HEK293 (cell line): Measurements from ENCODE around the gene PPP1R1A.
A peak's percentile ranks its signal among the peaks of the same experiment; 100 is the strongest.

Experiments
- CTCF ChIA-PET: fragments of 350-600 bp; formaldehyde crosslinking; extraction: SDS; loops from one replicate; lab custom pipeline; 2021; ENCODE audit warnings: antibody characterized with exemption; lab: Yijun Ruan, JAX
- POLR2A ChIA-PET: fragments of 300-600 bp; formaldehyde crosslinking; extraction: SDS; loops from one replicate; lab custom pipeline; 2020; ENCODE audit warnings: antibody characterized with exemption, inconsistent platforms; lab: Yijun Ruan, JAX
- H3K27ac ChIP-seq: fragments of 200-500 bp; sonication (Bioruptor generic); 2 replicates; pipeline ENCODE4 v1.5.1; 2014; ENCODE audit warnings: low read depth, low read length, control low read depth, inconsistent platforms; ENCODE audit errors: extremely low read depth
- H3K36me3 ChIP-seq, 2 experiments: fragments of 200-500 bp in 1 of 2; sonication (Bioruptor generic) in 1 of 2; 1 replicate in 1 of 2; 2 replicates in 1 of 2; pipeline ENCODE4 v1.5.1; 2014 to 2017; ENCODE audit warnings: inconsistent platforms in 2 of 2, low read length in 2 of 2; ENCODE audit not compliant: control insufficient read depth in 2 of 2, insufficient read depth in 1 of 2
- H3K4me1 ChIP-seq: fragments of 200-500 bp; sonication (Bioruptor generic); 2 replicates; pipeline ENCODE4 v1.5.1; 2014; ENCODE audit warnings: mild to moderate bottlenecking, low read length, inconsistent platforms; ENCODE audit not compliant: control insufficient read depth, insufficient read depth
- H3K4me3 ChIP-seq: 2 replicates; pipeline ENCODE4 v1.5.1; 2011; ENCODE audit warnings: low read depth, mild to moderate bottlenecking, control low read depth, low read length, moderate library complexity
- H3K9me3 ChIP-seq: fragments of 200-500 bp; sonication (Bioruptor generic); 2 replicates; pipeline ENCODE4 v1.5.1; 2014; ENCODE audit warnings: low read depth, low read length, inconsistent platforms; ENCODE audit not compliant: control insufficient read depth, insufficient read depth
- BCL11A ChIP-seq: fragments of 450-650 bp; formaldehyde crosslinking; IDR thresholded peaks from 2 replicates; pipeline ENCODE4 v1.5.1; 2016; ENCODE audit warnings: low read depth, missing biosample characterization, missing genetic modification characterization
- BCL6B ChIP-seq: fragments of 450-650 bp; formaldehyde crosslinking; IDR thresholded peaks from 2 replicates; pipeline ENCODE4 v1.5.1; 2017; ENCODE audit warnings: missing biosample characterization, missing genetic modification characterization
- HOXA7 ChIP-seq: sonication (generic); formaldehyde crosslinking; IDR thresholded peaks from 2 replicates; pipeline ENCODE4 v1.8.1; 2022; ENCODE audit warnings: missing genetic modification reagents, borderline replicate concordance
- IKZF3 ChIP-seq: fragments of 450-650 bp; IDR thresholded peaks from 2 replicates; pipeline ENCODE4 v1.5.0; 2018; ENCODE audit warnings: missing biosample characterization, mild to moderate bottlenecking, missing genetic modification characterization, moderate library complexity
- KLF10 ChIP-seq: fragments of 450-650 bp; IDR thresholded peaks from 2 replicates; pipeline ENCODE4 v1.5.1; 2018; ENCODE audit warnings: missing biosample characterization, mild to moderate bottlenecking, missing genetic modification characterization
- PRDM4 ChIP-seq: fragments of 450-650 bp; formaldehyde crosslinking; IDR thresholded peaks from 2 replicates; pipeline ENCODE4 v1.5.1; 2017; ENCODE audit warnings: missing biosample characterization, missing genetic modification characterization
- RBAK ChIP-seq: fragments of 450-650 bp; formaldehyde crosslinking; IDR thresholded peaks from 2 replicates; pipeline ENCODE4 v1.5.1; 2016; ENCODE audit warnings: missing biosample characterization, missing genetic modification characterization
- REPIN1 ChIP-seq: fragments of 450-650 bp; formaldehyde crosslinking; IDR thresholded peaks from 2 replicates; pipeline ENCODE4 v1.5.1; 2017; ENCODE audit warnings: missing biosample characterization, missing genetic modification characterization, low read depth
- SP3 ChIP-seq: fragments of 450-650 bp; formaldehyde crosslinking; IDR thresholded peaks from 2 replicates; pipeline ENCODE4 v1.5.1; 2016; ENCODE audit warnings: missing biosample characterization, missing genetic modification characterization
- ZBTB20 ChIP-seq: fragments of 450-650 bp; formaldehyde crosslinking; IDR thresholded peaks from 2 replicates; pipeline ENCODE4 v1.5.1; 2016; ENCODE audit warnings: missing biosample characterization, missing genetic modification characterization
- ZBTB44 ChIP-seq: fragments of 450-650 bp; IDR thresholded peaks from 2 replicates; pipeline ENCODE4 v1.5.1; 2018; ENCODE audit warnings: missing biosample characterization, mild to moderate bottlenecking, missing genetic modification characterization
- ZNF133 ChIP-seq: fragments of 450-650 bp; formaldehyde crosslinking; IDR thresholded peaks from 2 replicates; pipeline ENCODE4 v1.5.1; 2016; ENCODE audit warnings: missing biosample characterization, missing genetic modification characterization
- ZNF146 ChIP-seq: fragments of 450-650 bp; formaldehyde crosslinking; IDR thresholded peaks from 2 replicates; pipeline ENCODE4 v1.5.1; 2016; ENCODE audit warnings: missing biosample characterization, missing genetic modification characterization
- ZNF223 ChIP-seq: fragments of 450-650 bp; formaldehyde crosslinking; IDR thresholded peaks from 2 replicates; pipeline ENCODE4 v1.5.1; 2016; ENCODE audit warnings: missing biosample characterization, missing genetic modification characterization
- ZNF433 ChIP-seq: fragments of 450-650 bp; formaldehyde crosslinking; IDR thresholded peaks from 2 replicates; pipeline ENCODE4 v1.5.1; 2016; ENCODE audit warnings: missing biosample characterization, missing genetic modification characterization, low read depth
- ZNF488 ChIP-seq: fragments of 450-650 bp; formaldehyde crosslinking; IDR thresholded peaks from 2 replicates; pipeline ENCODE4 v1.5.1; 2016; ENCODE audit warnings: missing biosample characterization, missing genetic modification characterization
- ZNF501 ChIP-seq: fragments of 450-650 bp; formaldehyde crosslinking; IDR thresholded peaks from 2 replicates; pipeline ENCODE4 v1.5.1; 2016; ENCODE audit warnings: missing biosample characterization, missing genetic modification characterization
- ZNF518A ChIP-seq: fragments of 450-650 bp; formaldehyde crosslinking; conservative IDR thresholded peaks from 2 replicates; pipeline ENCODE4 v1.5.1; 2016; ENCODE audit warnings: low read depth, missing biosample characterization, missing genetic modification characterization
- ZNF560 ChIP-seq: fragments of 450-650 bp; formaldehyde crosslinking; IDR thresholded peaks from 2 replicates; pipeline ENCODE4 v1.5.1; 2017; ENCODE audit warnings: missing biosample characterization, missing genetic modification characterization, borderline replicate concordance
- ZNF585B ChIP-seq: fragments of 450-650 bp; formaldehyde crosslinking; IDR thresholded peaks from 2 replicates; pipeline ENCODE4 v1.5.1; 2016; ENCODE audit warnings: missing biosample characterization, missing genetic modification characterization
- ZNF654 ChIP-seq: fragments of 450-650 bp; formaldehyde crosslinking; IDR thresholded peaks from 2 replicates; pipeline ENCODE4 v1.5.1; 2016; ENCODE audit warnings: low read depth, missing biosample characterization, missing genetic modification characterization
- ZNF664 ChIP-seq: fragments of 450-650 bp; formaldehyde crosslinking; IDR thresholded peaks from 2 replicates; pipeline ENCODE4 v1.5.1; 2016; ENCODE audit warnings: missing biosample characterization, missing genetic modification characterization
- ZNF768 ChIP-seq: fragments of 450-650 bp; formaldehyde crosslinking; IDR thresholded peaks from 2 replicates; pipeline ENCODE4 v1.5.1; 2018; ENCODE audit warnings: missing biosample characterization, mild to moderate bottlenecking, missing genetic modification characterization
- ZNF830 ChIP-seq: fragments of 450-650 bp; IDR thresholded peaks from 2 replicates; pipeline ENCODE4 v1.5.0; 2018; ENCODE audit warnings: missing biosample characterization, missing genetic modification characterization, low read depth, mild to moderate bottlenecking, moderate library complexity
- ZSCAN23 ChIP-seq: fragments of 450-650 bp; formaldehyde crosslinking; IDR thresholded peaks from 2 replicates; pipeline ENCODE4 v1.5.1; 2016; ENCODE audit warnings: missing biosample characterization, missing genetic modification characterization
- ZSCAN30 ChIP-seq: fragments of 450-650 bp; IDR thresholded peaks from 2 replicates; pipeline ENCODE4 v1.5.1; 2018; ENCODE audit warnings: missing biosample characterization, mild to moderate bottlenecking, missing genetic modification characterization, moderate library complexity

The PPP1R1A gene

GRCh38 chr12:54603872-54604271 is 15.4 kb upstream of the PPP1R1A start:
- no peak overlapping the region for H3K27ac ChIP-seq

GRCh38 chr12:54603173-54603814 is 14.8 kb upstream of the PPP1R1A start:
- POLR2A ChIA-PET = no interaction called here
- Histone ChIP-seq H3K9me3 (no peaks in the 10 kb centered on the region), H3K4me3 (no peak overlapping the region), H3K27ac (no peak overlapping the region), H3K4me1 (no peaks in the 10 kb centered on the region), H3K36me3 (no peaks in the 10 kb centered on the region)
- CTCF ChIA-PET = interaction anchor here (0.6 to 5.6 kb wide), 17 partner anchors 8 to 98 kb away, joined by 3 to 26 read pairs (median 5); no protein-coding TSS in a partner anchor
- no peak for TF ChIP-seq ZNF488
- no peak for TF ChIP-seq ZNF585B (tag by site-specific recombination)
- no peak for TF ChIP-seq ZBTB44 (tag by site-specific recombination)
- TF ChIP-seq RBAK (tag by site-specific recombination) = no peak
- no peak for TF ChIP-seq ZBTB20 (tag by site-specific recombination)
- no peak for TF ChIP-seq ZNF664 (tag by site-specific recombination)
- TF ChIP-seq BCL11A (tag by site-specific recombination) = no peak
- 0 out of 2 replicates have a peak, but pooled peaks have one; percentile 10 for TF ChIP-seq PRDM4 (tag by site-specific recombination)
- TF ChIP-seq ZNF223 (tag by site-specific recombination) = no peak
- 0 out of 2 replicates have a peak, but pooled peaks have one; percentile 39 for TF ChIP-seq ZNF518A (tag by site-specific recombination)
- TF ChIP-seq ZNF433 (tag by site-specific recombination) = no peak
- TF ChIP-seq ZNF830 (tag by site-specific recombination) = no peak
- no peak for TF ChIP-seq REPIN1 (tag by site-specific recombination)
- no peak for TF ChIP-seq ZSCAN30 (tag by site-specific recombination)
- TF ChIP-seq HOXA7 (CRISPR knock-in tag) = no peak
- no peak for TF ChIP-seq ZNF560 (tag by site-specific recombination)
- peak; percentile 86 for TF ChIP-seq ZNF654 (tag by site-specific recombination)
- TF ChIP-seq BCL6B (tag by site-specific recombination) = no peak
- no peak for TF ChIP-seq ZSCAN23
- TF ChIP-seq SP3 (tag by site-specific recombination) = no peak
- no peak for TF ChIP-seq KLF10 (tag by site-specific recombination)
- no peak for TF ChIP-seq ZNF501 (tag by site-specific recombination)

More at GRCh38 chr12:54603872-54604271, 15.4 kb upstream of the PPP1R1A start:
- Histone ChIP-seq H3K9me3 (no peaks in the 10 kb centered on the region), H3K4me3 (no peak overlapping the region), H3K4me1 (no peaks in the 10 kb centered on the region), H3K36me3 (no peaks in the 10 kb centered on the region)
- TF ChIP-seq ZNF768 (tag by site-specific recombination) (no peak), ZNF133 (tag by site-specific recombination) (no peak), ZNF146 (no peak), IKZF3 (no peak)
- ChIA-PET CTCF (interaction anchor here (0.6 to 5.6 kb wide), 16 partner anchors 8 to 355 kb away, joined by 3 to 26 read pairs (median 4); no protein-coding TSS in a partner anchor), POLR2A (no interaction called here)
